ENCODE measurements around the gene TMED5. TPM values are rescaled to one million over a fixed set of nuclear protein-coding genes. Genes with fewer than 3 reads are reported as not detected.
"Not testable (repeated sequence)": the region's sequence is repeated elsewhere in the genome, so short reads cannot be mapped to it uniquely, and the experiment has no call there.

The TMED5 gene
- total RNA-seq = 50.6 and 82.5 TPM in 2 replicates

GRCh38 chr1:93179886-93180722, at the start of gene TMED5:
TSS of gene TMED5 (minus strand) at chr1:93180413. CDS start at chr1:93180242, 171 bp downstream.
- DNase-seq (ENCODE audit: low read depth) = peak; percentile 99
- peak within 1 kb of the TSS; percentile 94 for H3K4me3 ChIP-seq (ENCODE audit: low read depth, low read length)
- TF ChIP-seq, protein P1, sequence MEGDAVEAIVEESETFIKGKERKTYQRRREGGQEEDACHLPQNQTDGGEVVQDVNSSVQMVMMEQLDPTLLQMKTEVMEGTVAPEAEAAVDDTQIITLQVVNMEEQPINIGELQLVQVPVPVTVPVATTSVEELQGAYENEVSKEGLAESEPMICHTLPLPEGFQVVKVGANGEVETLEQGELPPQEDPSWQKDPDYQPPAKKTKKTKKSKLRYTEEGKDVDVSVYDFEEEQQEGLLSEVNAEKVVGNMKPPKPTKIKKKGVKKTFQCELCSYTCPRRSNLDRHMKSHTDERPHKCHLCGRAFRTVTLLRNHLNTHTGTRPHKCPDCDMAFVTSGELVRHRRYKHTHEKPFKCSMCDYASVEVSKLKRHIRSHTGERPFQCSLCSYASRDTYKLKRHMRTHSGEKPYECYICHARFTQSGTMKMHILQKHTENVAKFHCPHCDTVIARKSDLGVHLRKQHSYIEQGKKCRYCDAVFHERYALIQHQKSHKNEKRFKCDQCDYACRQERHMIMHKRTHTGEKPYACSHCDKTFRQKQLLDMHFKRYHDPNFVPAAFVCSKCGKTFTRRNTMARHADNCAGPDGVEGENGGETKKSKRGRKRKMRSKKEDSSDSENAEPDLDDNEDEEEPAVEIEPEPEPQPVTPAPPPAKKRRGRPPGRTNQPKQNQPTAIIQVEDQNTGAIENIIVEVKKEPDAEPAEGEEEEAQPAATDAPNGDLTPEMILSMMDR (IDR thresholded peaks at IDR 0.05; ENCODE audit: insufficient read depth, low read depth, low read length) = peak; percentile 29

DNA sequence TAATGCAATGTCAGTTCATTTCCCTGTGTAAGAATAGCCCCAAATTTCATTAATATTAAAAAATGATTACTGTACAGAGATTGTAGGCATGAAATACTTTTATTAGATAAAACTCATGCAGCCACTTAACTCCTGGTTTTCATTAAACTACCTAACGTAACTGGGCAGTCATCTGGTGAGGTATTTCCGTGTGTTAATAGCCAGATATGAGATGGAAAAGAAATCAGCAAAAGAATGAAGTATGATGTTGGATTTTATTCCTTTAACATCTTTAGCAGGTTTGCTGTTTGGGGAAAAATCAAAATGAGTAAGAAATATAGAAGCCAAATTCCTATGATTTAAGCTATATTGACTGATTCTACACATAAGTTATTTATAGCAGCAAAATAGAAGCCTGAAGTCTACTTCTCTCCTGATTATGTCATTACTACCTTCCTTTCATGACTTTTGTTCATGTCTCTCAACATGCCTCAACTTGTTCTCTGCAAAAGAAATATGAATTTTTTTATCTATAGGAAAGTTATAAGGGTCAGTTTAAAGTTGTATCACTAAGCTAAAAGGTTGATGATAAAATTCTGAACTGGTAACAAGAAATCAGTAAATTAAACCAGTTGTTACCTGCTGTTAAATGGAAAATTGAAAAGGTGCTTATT, 42.9 kb upstream of the TMED5 start:
- no peak overlapping the region for H3K4me3 ChIP-seq (ENCODE audit: low read depth, low read length)

GRCh38 chr1:93221913-93222312, 41.7 kb upstream of the TMED5 start:
- H3K4me3 ChIP-seq (ENCODE audit: low read depth, low read length) = no peak overlapping the region
- peak; percentile 45 for DNase-seq (ENCODE audit: low read depth)
- TF ChIP-seq, protein P1 (IDR thresholded peaks at IDR 0.05; ENCODE audit: insufficient read depth, low read depth, low read length) = no peak

More for the DNA sequence above, 42.9 kb upstream of the TMED5 start:
- DNase-seq (ENCODE audit: low read depth) = no peak
- TF ChIP-seq, protein P1 (IDR thresholded peaks at IDR 0.05; ENCODE audit: insufficient read depth, low read depth, low read length) = no peak

DNA sequence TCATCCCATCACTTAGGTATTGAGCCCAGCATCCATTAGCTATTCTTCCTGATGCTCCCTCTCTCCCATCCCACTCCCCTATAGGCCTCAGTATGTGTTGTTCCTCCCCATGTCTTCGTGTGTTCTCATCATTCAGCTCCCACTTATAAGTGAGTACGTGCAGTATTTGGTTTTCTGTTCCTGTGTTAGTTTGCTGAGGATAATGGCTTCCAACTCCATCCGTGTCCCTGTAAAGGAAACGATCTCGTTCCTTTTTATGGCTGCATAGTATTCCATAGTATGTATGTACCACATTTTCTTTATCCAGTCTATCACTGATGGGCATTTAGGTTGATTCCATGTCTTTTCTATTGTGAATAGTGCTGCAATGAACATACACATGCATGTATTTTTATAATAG, 40.5 kb upstream of the TMED5 start:
- not testable (repeated sequence) for H3K4me3 ChIP-seq (ENCODE audit: low read depth, low read length); DNase-seq (ENCODE audit: low read depth)

- peak; percentile 10 for DNase-seq (ENCODE audit: low read depth)
- TF ChIP-seq, protein P1 (IDR thresholded peaks at IDR 0.05; ENCODE audit: insufficient read depth, low read depth, low read length) = no peak
- no peak overlapping the region for H3K4me3 ChIP-seq (ENCODE audit: low read depth, low read length)
These were observed 39.2 kb upstream of the TMED5 start for GRCh38 chr1:93219443-93219842.

DNA sequence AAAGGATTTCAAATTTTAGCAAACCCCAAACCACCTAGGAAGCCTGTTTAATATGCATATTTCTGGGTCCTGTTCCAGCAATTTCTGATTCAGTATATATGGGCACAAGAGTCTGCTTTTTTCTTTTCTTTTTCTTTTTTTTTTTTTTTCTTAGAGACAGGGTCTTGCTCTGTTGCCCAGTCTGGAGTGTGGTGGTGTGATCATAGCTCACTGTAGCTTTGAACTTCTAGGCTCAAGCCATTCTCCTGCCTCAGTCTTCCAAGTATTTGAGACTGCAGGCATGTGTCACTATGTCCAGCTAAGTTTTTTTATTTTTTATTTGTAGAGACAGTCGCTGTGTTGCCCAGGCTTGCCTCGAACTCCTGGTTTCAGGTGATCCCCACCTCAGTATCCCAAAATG, 35.1 kb upstream of the TMED5 start:
- DNase-seq (ENCODE audit: low read depth) = no peak
- H3K4me3 ChIP-seq (ENCODE audit: low read depth, low read length) = no peak overlapping the region
- TF ChIP-seq, protein P1 (IDR thresholded peaks at IDR 0.05; ENCODE audit: insufficient read depth, low read depth, low read length) = no peak

- peak; percentile 8 for DNase-seq (ENCODE audit: low read depth)
- TF ChIP-seq, protein P1 (IDR thresholded peaks at IDR 0.05; ENCODE audit: insufficient read depth, low read depth, low read length) = no peak
- H3K4me3 ChIP-seq (ENCODE audit: low read depth, low read length) = no peak overlapping the region
These were observed 27.0 kb upstream of the TMED5 start for GRCh38 chr1:93207211-93207610.

All from fibroblast of villous mesenchyme (primary cell).